Measurements from ENCODE around the gene FLRT1. TPM values are rescaled to one million over a fixed set of nuclear protein-coding genes. Genes with fewer than 3 reads are reported as not detected.

Gene FLRT1
- total RNA-seq, 1 experiment from 2014 or later = 0.31 TPM

DNA sequence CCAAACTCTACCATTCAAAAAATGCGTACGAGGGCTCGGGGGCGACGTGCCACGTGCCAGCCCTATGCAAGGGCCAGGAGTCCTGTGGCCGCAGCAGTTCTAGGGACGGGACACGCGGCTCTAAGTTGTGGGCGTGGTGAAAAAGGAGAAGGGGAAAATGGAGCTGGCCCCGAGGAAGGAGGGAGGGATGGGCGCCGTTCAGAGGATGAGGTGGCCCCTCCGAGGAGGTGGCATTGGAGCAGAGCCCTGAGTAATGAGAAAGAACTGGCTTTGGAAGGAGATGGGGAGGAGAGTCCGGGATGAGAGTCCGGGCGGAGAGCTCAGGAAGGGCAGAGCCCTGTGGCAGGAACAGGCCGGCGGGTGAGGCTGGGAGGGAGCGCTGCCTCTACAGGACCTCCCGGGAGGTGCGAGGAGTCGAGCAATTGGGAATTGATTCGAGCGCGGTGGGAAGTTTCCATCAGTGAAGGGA is 28.5 kb upstream of the FLRT1 start:
- Histone ChIP-seq H3K79me1 (ENCODE audit: insufficient read depth, low read depth, low read length, poor library complexity, severe bottlenecking) (no peaks in the 10 kb centered on the region), H2BK12ac (ENCODE audit: insufficient read length, low read depth, low read length) (no peak overlapping the region), H2BK15ac (ENCODE audit: low read depth, low read length) (no peak overlapping the region), H2BK20ac (ENCODE audit: low read depth, low read length, poor library complexity, severe bottlenecking) (no peak overlapping the region), H2AFZ (ENCODE audit: low read length) (no peak overlapping the region), H4K5ac (ENCODE audit: insufficient read length, low read depth, low read length) (no peak overlapping the region), H4K91ac (ENCODE audit: insufficient read length, low read depth, low read length) (no peak overlapping the region), H3K56ac (ENCODE audit: insufficient read length, low read depth, low read length) (no peak overlapping the region), H2BK120ac (ENCODE audit: low read depth, low read length, poor library complexity, severe bottlenecking) (no peak overlapping the region), H3K27ac (ENCODE audit: insufficient read length, low read depth, low read length) (no peak overlapping the region), H3K14ac (ENCODE audit: insufficient read depth, low read length) (peak overlapping the region; percentile 5; the same call in 1 of the 2 replicates), H3K23me2 (ENCODE audit: insufficient read length, low read depth, low read length, poor library complexity, severe bottlenecking) (peaks cover 11% of the 10 kb centered on the region), H2BK5ac (ENCODE audit: insufficient read length, low read length) (no peak overlapping the region), H3K4ac (ENCODE audit: low read depth, low read length) (no peak overlapping the region), H4K8ac (replicated peaks; ENCODE audit: insufficient read length, low read depth, low read length) (no peak overlapping the region), H3K4me2 (ENCODE audit: insufficient read depth, insufficient read length, low read length) (peak overlapping the region; percentile 77), H2AK5ac (ENCODE audit: insufficient read length, low read length) (no peak overlapping the region), H4K20me1 (ENCODE audit: control insufficient read depth, insufficient read depth, insufficient read length) (no peaks in the 10 kb centered on the region), H3K79me2 (ENCODE audit: insufficient read depth, low read length) (no peaks in the 10 kb centered on the region), H3K4me1 (ENCODE audit: insufficient read depth, low read length) (no peaks in the 10 kb centered on the region), H3T11ph (ENCODE audit: low read length) (no peak overlapping the region), H3K9ac (ENCODE audit: extremely low read depth, insufficient read length, low read length) (no peak overlapping the region), H3K27me3 (ENCODE audit: insufficient read depth, low read length) (peaks cover 32% of the 10 kb centered on the region; the same call in 1 of the 2 replicates), H3K18ac (ENCODE audit: insufficient read length, low read depth, low read length) (no peak overlapping the region), H3K9me3 (ENCODE audit: control insufficient read depth, low read depth, low read length) (no peaks in the 10 kb centered on the region), H3K23ac (ENCODE audit: insufficient read length, low read depth, low read length) (no peak overlapping the region)
- no peak overlapping the region for H3K27ac Mint-ChIP-seq
- peaks cover 14 to 24% of the 10 kb centered on the region in 2 experiments for H3K4me1 Mint-ChIP-seq
- H3K36me3 Mint-ChIP-seq (ENCODE audit: insufficient read depth in 1 of 3, low read depth in 3 of 3) = peaks cover 2 to 10% (median 4%) of the 10 kb centered on the region in 3 experiments; a peak in 5 of 7 replicates
- peak; percentile 58 for DNase-seq
- WGBS (ENCODE audit: extremely low coverage, insufficient read length, low lambda C conversion rate) = no CpG with 5 or more reads among the region's 27 CpGs
- H3K27me3 Mint-ChIP-seq (ENCODE audit: low read depth) = peaks cover 94% of the 10 kb centered on the region
- peaks cover 9 to 14% of the 10 kb centered on the region in 2 experiments; a peak in 2 of 5 replicates for H3K9me3 Mint-ChIP-seq
- TF ChIP-seq CTCF (conservative IDR thresholded peaks at IDR 0.05) = no peak
- H3K4me3 Mint-ChIP-seq = peak overlapping the region; percentile 42 to 79

All from H9 (cell line).